CD1c-positive myeloid dendritic cell (primary cell): Measurements from ENCODE around the gene PRPS1L1.
A peak's percentile ranks its signal among the peaks of the same experiment; 100 is the strongest.

Experiments
- DNase-seq: peaks from one replicate; pipeline ENCODE4 v3.0.0-alpha.2; 2016; ENCODE audit errors: extremely low spot score

The PRPS1L1 gene

GRCh38 chr7:18013936-18014335, 13.7 kb downstream of the PRPS1L1 start:
- no peak for DNase-seq

DNA sequence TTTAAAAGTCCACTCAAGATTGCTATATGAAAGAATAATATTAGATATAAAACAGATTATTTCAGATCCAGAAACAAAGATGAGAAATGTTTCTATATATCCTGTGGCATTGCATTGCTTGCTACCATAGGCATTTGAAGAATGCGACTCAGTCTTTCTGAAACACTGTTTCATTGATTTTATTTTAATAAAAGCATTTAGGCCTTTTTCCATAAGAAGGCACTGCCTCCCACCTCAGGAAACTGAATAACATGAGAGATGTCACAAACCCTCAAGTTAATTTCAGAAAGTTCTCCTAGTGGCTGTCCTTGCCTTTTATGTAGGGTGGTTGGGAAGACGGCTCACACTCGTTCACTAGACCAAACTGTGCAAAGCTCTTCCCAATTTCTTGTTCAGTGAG, 23.3 kb downstream of the PRPS1L1 start:
- DNase-seq = no peak

DNA sequence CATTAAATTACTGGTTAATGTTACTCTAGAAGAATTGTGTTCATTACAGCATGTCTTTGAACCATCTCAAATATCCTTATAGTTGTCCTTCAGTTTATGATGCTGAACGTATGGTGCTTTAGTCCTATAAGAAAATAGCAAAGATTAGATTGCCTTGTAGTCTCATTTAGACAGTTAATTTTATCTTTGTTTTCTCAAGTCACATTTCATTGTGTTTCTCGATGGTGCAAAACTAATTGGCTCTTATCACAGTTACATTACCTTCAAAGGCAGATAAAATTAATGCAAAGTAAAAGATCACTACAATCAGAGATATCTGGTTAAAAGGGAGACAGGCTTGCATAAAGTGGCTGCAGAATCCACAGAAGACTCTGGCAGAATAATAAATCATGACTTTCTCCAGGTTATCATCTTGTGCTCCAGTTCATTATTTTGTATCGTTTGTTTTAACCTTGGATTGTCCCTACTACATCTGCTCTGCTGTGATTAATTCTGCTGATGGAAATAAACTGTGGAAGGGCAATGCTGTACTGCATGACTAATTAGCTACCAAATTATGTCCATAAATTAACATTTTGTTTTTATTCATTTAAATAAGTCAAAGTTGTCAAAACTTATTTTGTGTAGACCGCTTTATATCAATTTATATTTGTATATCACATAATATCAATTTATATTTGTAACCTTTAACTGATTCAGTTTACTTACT, 24.2 kb downstream of the PRPS1L1 start:
- no peak for DNase-seq

DNA sequence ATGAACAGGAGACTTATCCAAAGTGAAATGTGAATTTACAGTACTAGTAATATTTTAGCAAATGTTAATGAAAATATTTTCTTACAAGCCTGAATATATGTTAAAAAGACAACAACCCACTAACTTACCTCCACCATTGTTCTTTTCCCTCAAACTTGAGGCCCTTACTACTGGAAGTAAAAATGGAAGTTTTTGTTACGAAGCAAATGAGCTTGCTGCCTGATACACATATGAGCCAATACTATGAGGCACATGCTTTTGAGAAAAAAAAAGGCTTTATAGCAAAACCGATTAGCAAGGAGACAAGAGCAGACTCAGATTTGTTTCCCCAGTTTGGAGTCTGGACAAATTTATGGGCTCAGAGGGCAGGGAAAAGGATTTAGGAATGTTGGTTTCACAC, 29.0 kb downstream of the PRPS1L1 start:
- no peak for DNase-seq

- no peak for DNase-seq
Observed at GRCh38 chr7:17996442-17997223, 31.0 kb downstream of the PRPS1L1 start.

DNA sequence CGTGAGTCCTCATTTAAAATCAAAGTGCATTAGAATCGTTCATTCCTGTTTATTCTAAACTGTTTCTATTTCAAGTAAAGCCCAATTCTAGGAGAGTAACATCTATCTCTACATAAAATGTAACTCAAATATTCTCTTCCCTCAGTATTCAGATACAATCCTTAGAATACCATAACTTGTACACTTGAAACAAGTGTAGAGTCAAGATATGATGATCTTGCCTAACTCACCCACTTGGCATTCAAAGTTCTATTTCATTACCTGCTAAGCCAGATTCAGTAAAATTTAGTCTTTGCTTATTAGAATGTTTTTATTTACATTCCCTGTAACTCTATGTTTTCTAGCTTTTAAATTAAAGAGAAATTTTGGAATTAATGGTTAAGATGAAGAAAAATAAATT, 31.6 kb downstream of the PRPS1L1 start:
- DNase-seq = no peak

- no peak for DNase-seq
Observed at GRCh38 chr7:17994079-17994850, 33.4 kb downstream of the PRPS1L1 start.

DNA sequence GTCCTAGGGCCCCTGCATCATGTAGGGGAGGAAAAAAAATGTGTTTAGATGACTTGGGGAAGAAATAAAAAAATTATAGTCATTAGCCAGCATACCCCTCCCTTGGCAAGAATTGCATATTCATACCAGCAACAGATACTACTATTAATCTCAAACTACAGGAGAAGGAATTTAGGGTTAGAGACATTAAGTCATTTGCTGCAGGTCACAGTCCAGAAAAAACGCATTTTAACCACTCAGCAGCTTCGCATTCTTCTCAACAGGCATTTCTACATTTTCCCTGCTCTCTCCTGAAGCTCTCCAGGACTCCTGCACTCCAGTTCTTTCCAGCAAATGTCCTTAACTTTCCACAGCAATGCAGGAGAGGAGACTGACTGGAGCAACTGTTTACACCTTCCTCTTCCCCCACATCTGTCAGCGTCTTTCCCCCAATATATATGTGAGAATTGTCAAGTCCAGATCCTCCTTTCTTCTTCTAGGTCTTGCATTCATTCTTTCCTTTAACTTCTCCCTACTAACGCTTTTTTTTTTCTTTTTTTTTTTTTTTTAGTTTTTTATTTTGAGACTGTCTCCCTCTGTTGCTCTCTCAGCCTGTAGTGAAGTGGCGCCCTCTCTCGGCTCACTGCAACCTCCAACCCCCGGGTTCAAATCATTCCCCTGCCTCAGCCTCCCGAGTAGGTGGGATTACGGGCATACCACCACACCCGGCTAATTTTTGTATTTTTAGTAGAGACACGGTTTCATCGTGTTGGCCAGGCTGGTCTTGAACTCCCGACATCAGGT, 35.6 kb downstream of the PRPS1L1 start:
- no peak for DNase-seq

DNA sequence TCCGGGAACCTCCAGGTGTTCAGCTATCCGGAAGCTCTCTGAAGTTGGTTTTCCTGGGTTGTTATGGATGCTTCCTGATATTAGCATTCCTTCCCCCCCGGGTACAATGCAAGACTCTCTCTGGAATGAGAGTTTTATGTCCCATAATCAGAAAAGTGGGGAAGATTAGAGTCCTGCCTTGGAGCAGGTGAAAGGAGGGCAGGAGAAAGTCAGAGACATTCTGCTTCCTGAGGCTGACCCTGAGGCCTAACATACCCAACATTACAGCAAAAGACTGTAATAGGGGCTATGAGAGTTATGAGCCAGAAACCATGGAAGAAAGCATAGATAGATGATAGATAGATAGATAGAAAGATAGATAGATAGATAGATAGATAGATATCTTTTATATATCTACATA, 36.9 kb downstream of the PRPS1L1 start:
- no peak for DNase-seq

- DNase-seq = no peak
Observed at GRCh38 chr7:17989546-17989945, 38.1 kb downstream of the PRPS1L1 start.

DNA sequence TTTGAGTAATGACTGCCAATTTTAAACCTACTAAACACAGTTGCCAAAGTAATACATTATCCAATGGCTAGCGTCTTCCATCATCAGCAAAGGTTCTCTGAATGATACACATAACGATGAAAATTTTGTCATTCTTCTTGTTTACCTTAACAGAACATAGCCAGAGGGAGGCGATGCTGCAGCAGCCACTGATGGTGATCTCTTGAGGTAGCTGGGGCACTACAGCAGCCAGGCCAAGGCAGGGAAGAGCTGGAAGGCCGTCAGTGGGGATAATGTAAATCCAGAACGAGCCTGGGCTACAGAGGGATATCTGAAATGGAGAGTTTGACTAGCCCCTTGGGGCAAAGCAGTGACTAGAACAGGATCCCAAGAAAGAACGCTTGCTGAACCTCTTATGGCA, 38.8 kb downstream of the PRPS1L1 start:
- no peak for DNase-seq

DNA sequence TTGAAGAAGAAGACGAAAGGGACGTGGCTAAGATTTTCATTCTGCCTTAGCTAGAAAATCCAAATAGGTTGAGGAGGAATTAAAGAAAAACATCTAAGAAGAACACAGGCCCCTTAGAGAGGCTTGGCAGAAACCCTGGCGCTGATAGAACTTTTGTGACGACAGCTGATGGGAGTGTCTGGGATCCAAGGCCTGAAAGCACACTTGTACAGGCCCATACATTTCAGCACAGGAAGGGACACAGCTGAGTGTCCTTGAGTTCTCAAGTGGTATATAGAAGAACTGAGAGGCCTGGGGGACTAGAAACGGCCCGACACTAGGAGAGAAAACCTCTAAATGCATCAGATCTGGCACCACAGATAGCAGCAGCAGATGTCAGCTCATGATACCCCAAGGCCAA, 39.5 kb downstream of the PRPS1L1 start:
- DNase-seq = no peak

DNA sequence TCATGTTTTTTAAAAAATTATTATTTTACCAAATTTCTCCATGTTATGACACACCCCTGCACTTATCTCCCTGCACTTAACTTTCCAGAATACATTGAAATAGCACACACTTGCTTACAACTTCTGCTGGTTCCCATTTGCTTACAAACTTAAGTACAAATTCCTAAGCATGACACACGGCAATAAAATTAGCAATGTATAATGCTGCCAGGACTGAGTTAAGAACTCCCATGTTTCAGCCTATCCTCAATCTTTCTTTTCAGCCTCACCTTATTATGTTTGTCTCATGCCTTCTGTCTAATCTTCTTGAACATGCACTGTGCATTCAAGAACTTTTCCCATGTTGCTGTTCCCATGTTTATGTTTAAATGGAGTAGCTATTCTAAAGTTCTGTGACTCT, 40.8 kb downstream of the PRPS1L1 start:
- no peak for DNase-seq

- no peak for DNase-seq
Observed at GRCh38 chr7:17985473-17986239, 42.0 kb downstream of the PRPS1L1 start.

- DNase-seq = peak; percentile 32
Observed at GRCh38 chr7:17984288-17984687, 43.4 kb downstream of the PRPS1L1 start.

- DNase-seq = peak; percentile 93
Observed at GRCh38 chr7:17983221-17984062, 44.2 kb downstream of the PRPS1L1 start.

DNA sequence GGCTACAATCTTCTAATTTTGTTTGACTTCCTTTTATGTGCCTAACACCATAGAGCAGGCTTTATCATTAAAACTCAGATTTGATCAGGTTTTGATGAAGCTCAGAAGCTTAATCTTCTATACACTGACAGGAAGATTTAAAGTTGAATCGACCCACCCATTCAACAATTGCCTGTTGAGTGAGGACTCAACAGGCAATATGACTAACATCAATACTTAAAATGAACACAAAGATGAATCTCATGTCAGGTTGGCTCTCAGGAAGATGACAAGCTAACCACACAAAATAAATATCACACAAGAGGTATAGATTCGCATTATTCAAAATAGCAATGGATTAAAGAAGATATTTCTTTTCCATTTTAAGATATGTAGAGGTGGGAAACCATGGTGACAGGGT, 50.7 kb downstream of the PRPS1L1 start:
- no peak for DNase-seq
